AG09319 (cell line): ENCODE data around the gene MELTF.
A peak's percentile ranks its signal among the peaks of the same experiment; 100 is the strongest.
"Not testable (repeated sequence)": the region's sequence is repeated elsewhere in the genome, so short reads cannot be mapped to it uniquely, and the experiment has no call there.

Source experiments
- DNase-seq: peaks from one replicate; pipeline ENCODE4 v3.0.0-alpha.2; 2010; ENCODE audit warnings: low read depth; ENCODE audit errors: extremely low read depth
- TF ChIP-seq, protein P1 (sequence below): IDR thresholded peaks from 2 replicates; pipeline ENCODE4 v1.5.1; 2011; ENCODE audit warnings: low read depth, mild to moderate bottlenecking, inconsistent platforms, low read length, moderate library complexity

Gene MELTF

DNA sequence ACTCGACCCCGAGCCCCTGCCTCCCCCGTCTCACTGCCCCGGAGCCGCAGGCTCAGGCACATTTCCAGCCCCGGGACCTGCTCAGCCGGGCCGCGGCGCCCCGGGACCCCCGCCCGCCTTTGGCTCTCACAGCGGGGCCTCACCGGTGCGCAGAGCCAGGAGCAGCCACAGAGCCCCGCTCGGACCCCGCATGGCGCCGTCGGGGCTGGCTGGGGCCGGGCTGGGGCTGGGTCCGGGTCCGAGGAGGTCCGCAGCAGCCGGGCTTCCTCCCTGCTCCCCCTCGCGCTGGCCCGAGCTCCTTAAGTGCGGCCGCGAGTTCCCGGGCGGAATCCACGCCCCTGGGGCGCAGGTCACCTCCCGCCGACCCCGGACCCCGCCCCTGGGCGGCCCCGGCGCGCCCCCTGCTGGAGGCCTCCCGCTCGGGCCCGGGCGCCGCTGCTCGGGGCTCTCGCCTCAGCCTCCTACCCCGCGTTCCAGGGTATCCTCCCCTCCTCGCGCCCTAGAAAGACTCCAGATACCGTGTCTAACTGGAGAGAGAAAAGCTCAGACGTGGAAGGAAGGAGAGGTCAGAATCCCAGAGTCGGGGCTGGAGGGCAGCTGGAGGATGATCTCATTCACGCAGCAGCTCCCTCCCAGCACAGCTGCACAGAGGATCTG, at the start of gene MELTF:
Gene MELTF (minus strand): TSS at position 307 of the 657 bp plus-strand sequence. CDS start 115 bp downstream, at position 192.
- peak; percentile 11 for DNase-seq
- TF ChIP-seq, protein P1, sequence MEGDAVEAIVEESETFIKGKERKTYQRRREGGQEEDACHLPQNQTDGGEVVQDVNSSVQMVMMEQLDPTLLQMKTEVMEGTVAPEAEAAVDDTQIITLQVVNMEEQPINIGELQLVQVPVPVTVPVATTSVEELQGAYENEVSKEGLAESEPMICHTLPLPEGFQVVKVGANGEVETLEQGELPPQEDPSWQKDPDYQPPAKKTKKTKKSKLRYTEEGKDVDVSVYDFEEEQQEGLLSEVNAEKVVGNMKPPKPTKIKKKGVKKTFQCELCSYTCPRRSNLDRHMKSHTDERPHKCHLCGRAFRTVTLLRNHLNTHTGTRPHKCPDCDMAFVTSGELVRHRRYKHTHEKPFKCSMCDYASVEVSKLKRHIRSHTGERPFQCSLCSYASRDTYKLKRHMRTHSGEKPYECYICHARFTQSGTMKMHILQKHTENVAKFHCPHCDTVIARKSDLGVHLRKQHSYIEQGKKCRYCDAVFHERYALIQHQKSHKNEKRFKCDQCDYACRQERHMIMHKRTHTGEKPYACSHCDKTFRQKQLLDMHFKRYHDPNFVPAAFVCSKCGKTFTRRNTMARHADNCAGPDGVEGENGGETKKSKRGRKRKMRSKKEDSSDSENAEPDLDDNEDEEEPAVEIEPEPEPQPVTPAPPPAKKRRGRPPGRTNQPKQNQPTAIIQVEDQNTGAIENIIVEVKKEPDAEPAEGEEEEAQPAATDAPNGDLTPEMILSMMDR = peak; percentile 41

DNA sequence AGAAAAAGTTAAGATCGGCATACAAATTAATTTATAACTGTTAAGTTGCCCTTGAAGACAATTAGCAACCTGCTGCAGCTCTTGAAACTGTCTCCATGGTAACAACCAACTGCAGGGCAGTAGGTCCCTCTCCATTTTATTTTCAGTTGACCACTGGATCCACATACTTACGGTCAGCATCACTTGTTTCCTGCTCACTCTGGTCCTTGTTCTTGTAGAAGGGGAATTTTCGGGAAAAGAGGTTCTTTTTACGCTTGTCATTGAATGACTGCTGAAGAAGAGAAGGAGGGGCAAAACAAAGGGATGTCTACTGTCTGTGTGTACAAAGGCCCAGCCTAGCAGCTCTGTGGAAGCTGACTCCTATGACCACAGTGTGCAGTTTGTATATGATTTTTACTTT, 46.8 kb upstream of the MELTF start:
- TF ChIP-seq, protein P1 = no peak
- DNase-seq = no peak

DNA sequence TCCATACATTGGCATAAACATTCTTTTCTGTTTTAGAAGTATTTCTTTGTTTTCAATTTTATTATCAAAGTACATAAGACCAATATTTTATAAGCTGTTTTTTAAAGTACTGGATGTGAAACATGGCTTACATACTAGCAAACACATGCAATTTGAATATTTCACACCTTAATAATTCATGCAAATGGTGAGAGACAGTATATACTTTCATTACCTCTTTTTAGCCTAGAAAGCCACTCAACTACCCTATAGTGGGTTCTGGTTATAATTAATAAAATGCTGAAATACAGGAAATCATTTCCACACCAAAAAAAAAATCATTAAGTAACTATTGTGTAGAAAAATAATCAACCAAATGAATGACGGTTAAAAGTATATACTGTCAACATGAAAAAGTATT, 38.5 kb upstream of the MELTF start:
- DNase-seq = no peak

DNA sequence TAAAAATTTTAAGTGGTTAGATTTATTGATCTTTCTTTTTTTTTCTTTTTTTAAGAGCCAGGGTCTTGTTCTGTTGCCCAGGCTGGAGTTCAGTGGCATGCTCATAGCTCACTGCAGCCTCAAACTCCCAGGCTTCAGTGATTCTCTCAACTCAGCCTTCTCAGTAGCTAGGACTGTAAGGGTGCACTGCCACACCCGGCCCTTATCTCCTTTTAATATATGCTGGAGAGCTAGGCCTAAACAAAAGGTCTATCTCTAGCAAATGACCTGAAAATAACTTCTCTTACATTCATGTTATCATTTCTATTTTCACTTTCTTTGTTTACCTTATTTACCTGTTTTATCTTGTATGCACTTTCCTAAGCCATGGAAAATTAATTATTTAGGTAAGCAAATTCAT, 35.2 kb upstream of the MELTF start:
- TF ChIP-seq, protein P1 = no peak
- no peak for DNase-seq

More for the DNA sequence above, 38.5 kb upstream of the MELTF start:
- TF ChIP-seq, protein P1 = no peak

DNA sequence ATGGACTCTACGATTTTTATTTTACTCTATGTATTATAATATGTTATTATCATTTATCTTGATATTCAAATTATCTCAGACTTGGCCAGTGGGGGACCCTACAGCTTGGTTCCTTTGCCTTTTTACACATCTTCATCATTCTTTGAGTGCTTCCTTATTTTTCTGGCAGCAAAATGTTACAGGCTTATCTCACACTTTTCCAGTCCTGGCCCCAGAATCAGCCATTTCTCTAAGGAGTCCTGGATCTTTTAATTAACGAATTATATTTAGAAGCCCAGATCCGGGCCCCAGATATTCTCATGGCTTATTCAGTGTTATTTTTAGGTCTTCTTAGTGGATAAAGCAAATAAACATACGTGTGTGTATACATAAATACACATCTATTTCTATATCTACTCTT, 32.8 kb upstream of the MELTF start:
- TF ChIP-seq, protein P1 = no peak
- no peak for DNase-seq

DNA sequence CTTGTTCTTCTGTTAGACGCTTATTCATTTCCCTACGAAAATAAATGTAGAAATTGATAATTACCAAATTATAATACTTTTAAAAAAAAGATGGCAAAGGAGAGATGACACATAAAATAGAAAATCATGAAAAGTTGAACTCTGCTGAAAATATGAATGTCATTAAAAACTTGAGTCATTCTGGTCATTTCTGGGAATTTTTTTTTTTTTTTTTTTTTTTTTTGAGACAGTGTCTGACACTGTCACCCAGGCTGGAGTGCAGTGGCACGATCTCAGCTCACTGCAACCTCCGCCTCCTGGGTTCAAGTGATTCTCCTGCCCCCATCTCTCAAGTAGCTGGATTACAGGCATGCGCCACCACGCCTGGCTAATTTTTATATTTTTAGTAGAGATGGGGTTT, 22.0 kb upstream of the MELTF start:
- DNase-seq = not testable (repeated sequence)

DNA sequence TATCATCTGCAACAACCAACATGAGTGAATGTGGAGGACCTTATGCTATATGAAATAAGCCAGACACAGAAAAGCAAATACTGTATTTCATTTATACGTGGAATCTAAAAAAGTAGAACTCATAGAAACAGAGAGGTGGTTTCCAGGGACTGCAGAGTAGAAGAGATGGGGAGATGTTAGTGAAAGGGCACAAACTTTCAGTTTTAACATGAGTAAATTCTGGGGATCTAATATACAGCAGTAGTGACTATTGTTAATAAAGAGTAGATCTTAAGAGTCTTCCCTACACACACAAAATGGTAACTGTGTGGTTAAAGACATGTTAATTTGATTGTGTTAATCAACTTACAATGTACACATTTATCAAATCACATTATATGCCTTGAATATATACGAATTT, 20.9 kb upstream of the MELTF start:
- TF ChIP-seq, protein P1 = no peak
- DNase-seq = no peak

DNA sequence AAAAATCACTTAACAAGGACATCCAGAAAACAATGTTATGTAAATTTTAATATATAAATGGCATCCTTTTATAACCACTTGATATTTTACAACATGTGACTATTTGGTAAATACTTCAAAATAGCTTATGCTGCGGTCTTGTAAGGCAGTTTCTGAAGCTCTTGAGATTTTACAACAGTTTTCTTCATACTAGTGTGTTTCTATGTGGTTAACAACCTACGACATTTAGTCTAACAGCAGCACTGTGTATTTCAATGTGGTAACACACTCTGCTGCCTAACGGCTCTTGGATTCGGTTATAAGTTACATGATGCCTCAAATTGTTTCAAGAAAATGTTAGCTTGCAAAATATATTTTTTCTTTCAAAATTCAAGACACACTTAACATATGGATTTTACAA, 12.9 kb upstream of the MELTF start:
- DNase-seq = no peak

More for the DNA sequence above, 12.9 kb upstream of the MELTF start:
- TF ChIP-seq, protein P1 = no peak
